SH-SY5Y (cell line): Measurements from ENCODE around the gene UBR4.

Experiments used
- GATA2 ChIP-seq: IDR thresholded peaks from 2 replicates; pipeline ENCODE4 v1.6.1; 2011; ENCODE audit warnings: mild to moderate bottlenecking, low read depth, low read length
- GATA3 ChIP-seq: IDR thresholded peaks from 2 replicates; pipeline ENCODE4 v1.6.1; 2011; ENCODE audit warnings: low read depth, mild to moderate bottlenecking, low read length, moderate library complexity

GRCh38 chr1:19088717-19089442 lies 121.2 kb downstream of the UBR4 start:
- TF ChIP-seq GATA2 (no peak), GATA3 (no peak)
